Heart left ventricle (tissue), 16 donors: ENCODE results near the gene UBE3A. TPM values are rescaled to one million over a fixed set of nuclear protein-coding genes. Genes with fewer than 3 reads are reported as not detected.

Source experiments
- ATAC-seq, 4 donors: fragments of 200-7000 bp; cut with Tn5 transposase; one replicate each; pipeline ENCODE4 v1.9.1; 2020 to 2022; ENCODE audit warnings: moderate library complexity in 4 of 4, mild to moderate bottlenecking in 3 of 4, moderate number of reproducible peaks in 1 of 4
- DNase-seq, 5 donors: peaks; one replicate each; pipeline ENCODE4 v3.0.0-alpha.2; 2020
- H3K27ac ChIP-seq, 12 donors: fragments of 200-600 bp; sonication (generic) in 4 of 12; one replicate each; pipeline versions ENCODE4 v1.5.0 to v1.8.0; 2016 to 2022; ENCODE audit warnings: mild to moderate bottlenecking in 2 of 12
- H3K27me3 ChIP-seq, 9 donors: fragments of 200-600 bp; sonication (generic) in 2 of 9; one replicate each; pipeline versions ENCODE4 v1.5.1 to v1.8.0; 2016 to 2022; ENCODE audit warnings: mild to moderate bottlenecking in 3 of 9
- H3K36me3 ChIP-seq, 9 donors: fragments of 200-600 bp; sonication (generic) in 2 of 9; one replicate each; pipeline versions ENCODE4 v1.5.0 to v1.8.0; 2018 to 2022; ENCODE audit warnings: mild to moderate bottlenecking in 2 of 9
- H3K4me1 ChIP-seq, 12 donors: fragments of 200-600 bp; sonication (generic) in 4 of 12; one replicate each; pipeline versions ENCODE4 v1.5.0 to v1.8.0; 2016 to 2022; ENCODE audit warnings: mild to moderate bottlenecking in 3 of 12
- H3K4me3 ChIP-seq, 12 donors: fragments of 200-600 bp; sonication (generic) in 4 of 12; one replicate each; pipeline versions ENCODE4 v1.5.0 to v1.8.0; 2017 to 2022; ENCODE audit warnings: mild to moderate bottlenecking in 9 of 12, moderate library complexity in 4 of 12
- H3K9me3 ChIP-seq, 12 donors: fragments of 200-600 bp; sonication (generic) in 4 of 12; one replicate each; pipeline versions ENCODE4 v1.5.0 to v1.8.0; 2016 to 2022; ENCODE audit warnings: mild to moderate bottlenecking in 1 of 12
- POLR2A ChIP-seq, 2 donors: fragments of 450-650 bp; IDR thresholded peaks; one replicate each; pipeline ENCODE4 v1.6.1; 2017; ENCODE audit warnings: antibody characterized with exemption in 2 of 2, mild to moderate bottlenecking in 2 of 2, moderate library complexity in 2 of 2
- WGBS, 4 donors: extraction: QIAGEN DNeasy Blood & Tissue Kit in 2 of 4; methylation state at CpG; one replicate each; pipeline versions ENCODE4 v1.1.5 to v1.1.7; 2013 to 2018; 5-methylcytosine and 5-hydroxymethylcytosine counted together
- intact Hi-C, 10 donors: fragments of 100-400 bp; cut with DNase I; formaldehyde crosslinking; loops; one replicate each; pipeline versions ENCODE4 v1.11.1 to v1.14.2; 2022
- polyA plus RNA-seq, 2 donors: library from polyadenylated mRNA; stranded (reverse); fragments of 200-250 nt; gene quantifications; one replicate each; pipeline ENCODE4 v1.2.3, GENCODE V29; 2013
- total RNA-seq, 9 donors: library from RNA; depleted of rRNA in 2 of 9; stranded (reverse); fragments of >200 nt in 2 of 9; fragmentation: NEBNext Ultra II Directional in 3 of 9; extraction: Animal tissue kit (Norgen Biotek cat#: 25700) in 3 of 9; gene quantifications; one replicate each; pipeline versions ENCODE4 v1.1.0 to v1.2.4, GENCODE V29; 2016 to 2023
- TF ChIP-seq, protein P1 (sequence below), 12 donors: fragments of 200-600 bp; sonication (generic) in 4 of 12; IDR thresholded peaks; one replicate each; pipeline versions ENCODE4 v1.5.0 to v1.8.0; 2018 to 2022; ENCODE audit warnings: antibody characterized with exemption in 12 of 12, mild to moderate bottlenecking in 5 of 12
- donor health status: ischemic (EF 13 %, LVEDD 7.1; RV severe dilation, severe dysfunction).
- donor health status: healthy with polysubstance abuse.
- donor health status: DM: no; HTN: yes; CAD: no.
- donor health status: DM: no; HTN: no; CAD: no.
- donor health status: ischemic (EF 25% LVEDD 6.9; RV normal size, moderate dysfunction).
- donor health status: ischemic (EF 25% LVEDD 5.7; RV mildly dilated, moderate dysfunction).
- donor health status: healthy.
- donor health status: DM: yes; HTN: yes; CAD: no.
- donor health status: ischemic (EF 35%, LVEDD 5.7; RV mildly dilated, moderate dysfunction).
- donor health status: nonischemic (EF 11% LVEDD 7.7; RV severe dilation, severe dysfunction).
- donor health status: DM: yes; HTN: yes; CAD: no.
- donor health status: PGD.
- donor health status: ischemic (EF 29% LVEDD 5.4; RV normal size, mild dysfunction).
- donor health status: nonischemic (EF 23%, LVEDD 6.1; RV moderate dilation, normal function).

Gene UBE3A
- total and polyA plus RNA-seq, 11 donors = 34.6 to 140 (median 103) TPM

GRCh38 chr15:25408428-25408827 lies 30.4 kb downstream of the UBE3A start:
- TF ChIP-seq POLR2A (IDR thresholded peaks at IDR 0.05) = no peak
- TF ChIP-seq, protein P1, sequence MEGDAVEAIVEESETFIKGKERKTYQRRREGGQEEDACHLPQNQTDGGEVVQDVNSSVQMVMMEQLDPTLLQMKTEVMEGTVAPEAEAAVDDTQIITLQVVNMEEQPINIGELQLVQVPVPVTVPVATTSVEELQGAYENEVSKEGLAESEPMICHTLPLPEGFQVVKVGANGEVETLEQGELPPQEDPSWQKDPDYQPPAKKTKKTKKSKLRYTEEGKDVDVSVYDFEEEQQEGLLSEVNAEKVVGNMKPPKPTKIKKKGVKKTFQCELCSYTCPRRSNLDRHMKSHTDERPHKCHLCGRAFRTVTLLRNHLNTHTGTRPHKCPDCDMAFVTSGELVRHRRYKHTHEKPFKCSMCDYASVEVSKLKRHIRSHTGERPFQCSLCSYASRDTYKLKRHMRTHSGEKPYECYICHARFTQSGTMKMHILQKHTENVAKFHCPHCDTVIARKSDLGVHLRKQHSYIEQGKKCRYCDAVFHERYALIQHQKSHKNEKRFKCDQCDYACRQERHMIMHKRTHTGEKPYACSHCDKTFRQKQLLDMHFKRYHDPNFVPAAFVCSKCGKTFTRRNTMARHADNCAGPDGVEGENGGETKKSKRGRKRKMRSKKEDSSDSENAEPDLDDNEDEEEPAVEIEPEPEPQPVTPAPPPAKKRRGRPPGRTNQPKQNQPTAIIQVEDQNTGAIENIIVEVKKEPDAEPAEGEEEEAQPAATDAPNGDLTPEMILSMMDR (IDR thresholded peaks at IDR 0.05) = no peak
- peak in 3 of 4 donors; percentile 52 to 76 (median 68) for ATAC-seq
- H3K4me3 ChIP-seq = no peak overlapping the region
- H3K36me3 ChIP-seq = peaks cover 0 to 24% (median 12%) of the 10 kb centered on the region in 9 donors
- H3K9me3 ChIP-seq = peaks cover 0 to 2% (median 0%) of the 10 kb centered on the region in 12 donors
- 52 to 67% (median 56%) methylated on average over 2 of the region's 2 CpGs for WGBS, 4 donors
- H3K4me1 ChIP-seq = peaks cover 0 to 72% (median 44%) of the 10 kb centered on the region in 12 donors
- no peaks in the 10 kb centered on the region for H3K27me3 ChIP-seq
- intact Hi-C loops = no loop called here
- H3K27ac ChIP-seq = peak overlapping the region in 1 of 12 donors; percentile 6
- no peak for DNase-seq

- peak in 2 of 4 donors; percentile 30 to 42 for ATAC-seq
- intact Hi-C loops = no loop called here
- DNase-seq = peak in 2 of 5 donors; percentile 17 to 31
- no peaks in the 10 kb centered on the region for H3K27me3 ChIP-seq
- H3K4me3 ChIP-seq = no peak overlapping the region
- WGBS, 4 donors = 58 to 68% (median 61%) methylated on average over 4 of the region's 4 CpGs
- peaks cover 0 to 6% (median 0%) of the 10 kb centered on the region in 12 donors for H3K9me3 ChIP-seq
- TF ChIP-seq, protein P1 (IDR thresholded peaks at IDR 0.05) = no peak
- no peak for TF ChIP-seq POLR2A (IDR thresholded peaks at IDR 0.05)
- H3K36me3 ChIP-seq = peaks cover 0 to 29% (median 14%) of the 10 kb centered on the region in 9 donors
- H3K4me1 ChIP-seq = peaks cover 0 to 67% (median 42%) of the 10 kb centered on the region in 12 donors
- H3K27ac ChIP-seq = peak overlapping the region in 1 of 12 donors; percentile 6
Observed at GRCh38 chr15:25407950-25408349, 30.9 kb downstream of the UBE3A start.

DNA sequence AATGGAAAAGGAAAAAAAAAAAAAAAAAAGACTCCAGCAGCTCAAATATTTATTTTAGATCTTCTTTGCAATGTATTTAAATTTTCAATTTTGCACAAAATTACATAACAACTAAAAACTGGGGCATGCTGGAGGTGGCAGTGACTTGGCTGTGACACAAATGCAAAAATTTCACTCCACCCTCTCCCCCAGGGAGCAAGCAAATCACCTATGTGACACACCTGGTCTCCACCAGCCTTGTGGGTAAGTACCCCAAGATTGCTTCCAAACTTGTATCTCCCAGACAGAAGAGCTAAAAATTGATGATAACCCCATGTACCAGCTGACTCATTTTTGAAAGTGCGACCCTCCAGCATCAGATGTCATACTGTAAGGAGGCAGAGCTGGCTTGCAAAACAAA lies 32.0 kb downstream of the UBE3A start:
- intact Hi-C loops = no loop called here
- DNase-seq (no peak), ATAC-seq (no peak)
- Histone ChIP-seq H3K36me3 (peaks cover 0 to 40% (median 23%) of the 10 kb centered on the region in 9 donors), H3K4me3 (no peak overlapping the region), H3K27ac (no peak overlapping the region), H3K27me3 (no peaks in the 10 kb centered on the region), H3K4me1 (peaks cover 0 to 65% (median 38%) of the 10 kb centered on the region in 12 donors), H3K9me3 (peaks cover 0 to 18% (median 6%) of the 10 kb centered on the region in 12 donors)
- TF ChIP-seq POLR2A (IDR thresholded peaks at IDR 0.05) = no peak
- TF ChIP-seq, protein P1 (IDR thresholded peaks at IDR 0.05) = no peak
- WGBS, 4 donors = 47 to 62% (median 60%) methylated on average over 1 of the region's 1 CpG

GRCh38 chr15:25406261-25406660 lies 32.6 kb downstream of the UBE3A start:
- H3K27me3 ChIP-seq = no peaks in the 10 kb centered on the region
- TF ChIP-seq, protein P1 (IDR thresholded peaks at IDR 0.05) = no peak
- TF ChIP-seq POLR2A (IDR thresholded peaks at IDR 0.05) = no peak
- no peak for ATAC-seq
- 89 to 94% (median 91%) methylated on average over 1 of the region's 1 CpG for WGBS, 4 donors
- intact Hi-C loops = no loop called here
- H3K36me3 ChIP-seq = peaks cover 0 to 45% (median 23%) of the 10 kb centered on the region in 9 donors
- H3K9me3 ChIP-seq = peaks cover 0 to 23% (median 10%) of the 10 kb centered on the region in 12 donors
- no peak for DNase-seq
- H3K4me1 ChIP-seq = peaks cover 0 to 66% (median 38%) of the 10 kb centered on the region in 12 donors
- no peak overlapping the region for H3K4me3 ChIP-seq
- no peak overlapping the region for H3K27ac ChIP-seq
